ENCODE results near the gene ISL2.

- TF ChIP-seq CTCF (optimal IDR thresholded peaks at IDR 0.05 in 1 of 3, IDR thresholded peaks at IDR 0.05 in 1 of 3, conservative IDR thresholded peaks at IDR 0.05 in 1 of 3; ENCODE audit: extremely low read depth in 1 of 3, insufficient read depth in 2 of 3, low read length in 3 of 3), result no peak
- TF ChIP-seq EZH2 (IDR thresholded peaks at IDR 0.05; ENCODE audit: low read length), result no peak
Measured at GRCh38 chr15:76376029-76376428, 39.5 kb downstream of the ISL2 start.

Data from keratinocyte (primary cell).